ENCODE data around the gene POU2AF3. TPM values are rescaled to one million over a fixed set of nuclear protein-coding genes. Genes with fewer than 3 reads are reported as not detected.
"Not testable (repeated sequence)": the region's sequence is repeated elsewhere in the genome, so short reads cannot be mapped to it uniquely, and the experiment has no call there.

POU2AF3 gene
- total RNA-seq, 1 experiment from 2014 or later, result not detected

DNA sequence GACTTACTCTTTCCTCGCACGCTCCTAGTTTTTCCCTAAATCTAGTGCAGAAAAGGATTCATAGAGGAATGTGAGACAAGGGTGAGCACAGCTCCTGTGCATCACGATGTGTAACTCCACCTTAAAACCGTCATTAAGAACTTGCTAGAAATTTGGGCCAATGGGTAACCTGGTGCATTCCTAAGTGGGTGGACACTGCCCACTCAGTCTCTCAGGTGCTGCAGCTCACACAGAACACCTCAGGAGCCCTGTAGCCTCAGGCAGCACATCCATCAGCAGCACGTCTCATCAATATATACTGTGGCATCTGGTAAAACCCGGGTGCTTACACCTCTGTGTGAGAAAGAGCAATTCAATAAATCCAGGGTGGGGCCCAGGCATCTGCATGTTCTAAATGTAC is 12.4 kb downstream of the POU2AF3 start:
- no peak overlapping the region for H3K4me3 ChIP-seq
- H3K36me3 ChIP-seq, result no peaks in the 10 kb centered on the region
- peaks cover 8% of the 10 kb centered on the region; the same call in 1 of the 2 replicates for H3K27me3 ChIP-seq
- peaks cover 6% of the 10 kb centered on the region; the same call in 1 of the 2 replicates for H3K9me3 ChIP-seq
- DNase-seq, result no peak

DNA sequence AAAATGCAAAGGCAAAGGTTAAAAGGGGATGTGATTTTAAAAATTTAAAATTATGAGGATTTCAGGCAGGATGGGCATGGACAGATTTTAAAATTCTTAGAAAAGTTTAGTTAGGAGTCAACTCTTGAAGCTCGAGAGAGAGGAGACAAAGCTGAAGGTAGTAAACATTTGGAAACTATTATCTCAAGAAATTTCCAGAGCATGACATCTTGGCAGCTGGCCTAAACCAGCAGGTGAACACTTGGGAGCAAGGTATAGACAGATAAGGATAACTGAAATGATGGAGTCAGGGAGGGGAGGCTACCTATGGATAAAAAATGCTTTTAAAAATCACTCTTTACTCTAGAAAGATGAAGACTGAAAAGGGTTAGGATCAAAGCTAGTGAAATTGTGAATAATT is 13.7 kb downstream of the POU2AF3 start:
- no peak for DNase-seq
- H3K27me3 ChIP-seq, result peaks cover 4% of the 10 kb centered on the region; the same call in 1 of the 2 replicates
- H3K9me3 ChIP-seq, result peaks cover 11% of the 10 kb centered on the region
- H3K36me3 ChIP-seq, result no peaks in the 10 kb centered on the region
- no peak overlapping the region for H3K4me3 ChIP-seq

DNA sequence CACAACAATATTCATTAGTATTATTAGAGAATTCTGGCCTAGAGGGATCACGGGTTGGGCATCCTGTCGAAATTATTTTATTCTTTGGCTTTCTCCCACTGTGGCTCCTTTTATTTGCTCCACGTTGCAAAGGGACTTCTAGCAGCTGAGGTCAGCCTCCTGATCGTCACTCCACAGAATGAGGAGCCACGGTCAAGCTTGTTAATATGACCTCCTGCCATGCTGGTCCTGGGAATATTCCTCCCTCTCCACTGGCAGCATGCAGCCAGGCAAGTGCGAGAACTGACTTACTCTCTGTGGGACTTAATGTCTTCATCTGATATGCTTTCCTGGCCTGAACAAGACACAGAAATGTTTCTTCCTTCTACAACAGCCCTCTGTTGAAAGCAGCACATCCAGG is 20.9 kb downstream of the POU2AF3 start:
- Histone ChIP-seq H3K27me3 (no peaks in the 10 kb centered on the region), H3K9me3 (peaks cover 6% of the 10 kb centered on the region)
- no peak for DNase-seq

DNA sequence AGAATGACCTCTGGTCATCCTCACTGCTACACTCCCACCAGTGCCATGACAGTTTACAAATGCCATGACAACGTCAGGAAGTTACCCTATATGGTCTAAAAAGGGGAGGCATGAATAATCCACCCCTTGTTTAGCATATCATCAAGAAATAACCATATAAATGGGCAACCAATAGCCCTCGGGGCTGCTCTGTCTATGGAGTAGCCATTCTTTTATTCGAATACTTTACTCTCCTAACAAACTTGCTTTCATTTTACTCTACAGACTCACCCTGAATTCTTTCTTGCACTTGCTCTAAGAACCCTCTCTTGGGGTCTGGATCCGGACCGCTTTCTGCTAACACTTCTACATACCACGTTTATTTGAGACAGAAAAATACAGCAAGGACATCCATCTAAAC is 21.9 kb downstream of the POU2AF3 start:
- H3K27me3 ChIP-seq, DNase-seq: not testable (repeated sequence)

More for the DNA sequence above, 20.9 kb downstream of the POU2AF3 start:
- Histone ChIP-seq H3K36me3 (no peaks in the 10 kb centered on the region), H3K4me3 (no peak overlapping the region)

GRCh38 chr11:111320728-111321568 is 22.6 kb downstream of the POU2AF3 start:
- Histone ChIP-seq H3K4me3 (no peak overlapping the region), H3K27me3 (no peaks in the 10 kb centered on the region), H3K9me3 (peaks cover 5% of the 10 kb centered on the region), H3K36me3 (no peaks in the 10 kb centered on the region)
- DNase-seq, result no peak

More for the DNA sequence above, 21.9 kb downstream of the POU2AF3 start:
- not testable (repeated sequence) for H3K9me3 ChIP-seq, H3K4me3 ChIP-seq, H3K36me3 ChIP-seq

DNA sequence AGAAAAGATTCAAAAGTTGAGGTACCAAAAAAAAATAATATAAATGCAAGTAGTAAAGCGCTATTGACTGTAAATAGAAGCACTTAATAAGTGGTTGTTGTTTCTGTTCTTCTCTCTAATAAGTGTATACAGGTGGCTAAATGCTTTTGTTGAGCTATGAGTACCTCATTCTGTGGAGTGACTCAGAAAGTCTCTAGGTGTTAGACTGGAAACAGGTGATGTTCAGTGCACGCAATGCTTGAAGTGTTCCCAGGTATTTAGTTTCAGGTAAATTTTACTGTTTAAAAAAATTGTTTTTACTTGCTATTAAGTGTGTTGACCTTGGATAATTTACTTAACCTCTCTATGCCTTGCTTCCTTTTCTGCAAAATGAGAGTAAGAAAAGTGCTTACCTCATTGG is 24.2 kb downstream of the POU2AF3 start:
- H3K27me3 ChIP-seq, result no peaks in the 10 kb centered on the region
- DNase-seq, result no peak
- H3K4me3 ChIP-seq, result no peak overlapping the region
- no peaks in the 10 kb centered on the region for H3K36me3 ChIP-seq
- H3K9me3 ChIP-seq, result no peaks in the 10 kb centered on the region

DNA sequence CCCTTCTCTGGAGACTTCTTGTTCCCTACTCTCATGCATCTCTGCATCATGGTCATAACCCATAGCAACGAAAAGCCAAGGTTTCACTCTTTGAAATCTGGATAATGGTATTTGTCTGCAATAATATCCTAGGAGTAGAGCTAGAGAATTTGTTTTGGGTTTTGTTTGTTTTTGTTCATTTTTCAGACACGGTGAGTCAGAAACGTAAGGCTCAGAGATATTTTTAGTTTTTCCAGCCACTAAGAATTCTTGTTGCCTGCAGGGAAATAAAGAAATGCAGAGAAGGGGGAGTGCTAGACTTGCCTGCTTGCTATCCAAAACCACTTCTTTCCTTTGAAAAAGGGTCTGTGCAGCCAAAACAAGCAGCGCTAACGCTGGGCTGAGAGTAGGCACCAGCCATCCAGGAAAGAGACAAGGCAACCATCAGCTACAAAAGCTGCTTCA is 26.0 kb downstream of the POU2AF3 start:
- H3K4me3 ChIP-seq, result no peak overlapping the region
- no peaks in the 10 kb centered on the region for H3K27me3 ChIP-seq
- no peaks in the 10 kb centered on the region for H3K36me3 ChIP-seq
- H3K9me3 ChIP-seq, result no peaks in the 10 kb centered on the region
- DNase-seq, result peak; percentile 31

DNA sequence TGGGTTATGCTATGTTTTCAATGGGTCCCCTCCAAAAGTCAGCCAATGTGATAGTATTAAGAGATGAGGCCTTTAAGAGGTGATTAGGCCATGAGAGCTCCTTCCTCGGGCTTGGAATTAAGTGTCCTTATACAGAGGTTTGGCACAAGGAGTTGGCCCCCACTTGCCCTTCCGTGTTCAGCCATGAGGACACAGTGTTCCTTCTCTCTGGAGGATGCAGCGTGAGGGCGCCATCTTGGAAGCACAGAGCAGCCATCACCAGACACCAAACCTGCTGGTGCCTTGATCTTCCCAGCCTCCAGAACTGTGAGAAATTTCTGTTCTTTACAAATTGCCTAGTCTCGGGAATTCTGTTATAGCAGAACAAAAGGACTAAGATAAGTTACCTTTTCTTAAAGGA is 26.9 kb downstream of the POU2AF3 start:
- no peaks in the 10 kb centered on the region for H3K27me3 ChIP-seq
- H3K36me3 ChIP-seq, result no peaks in the 10 kb centered on the region
- H3K4me3 ChIP-seq, result no peak overlapping the region
- DNase-seq, result no peak
- H3K9me3 ChIP-seq, result no peaks in the 10 kb centered on the region

DNA sequence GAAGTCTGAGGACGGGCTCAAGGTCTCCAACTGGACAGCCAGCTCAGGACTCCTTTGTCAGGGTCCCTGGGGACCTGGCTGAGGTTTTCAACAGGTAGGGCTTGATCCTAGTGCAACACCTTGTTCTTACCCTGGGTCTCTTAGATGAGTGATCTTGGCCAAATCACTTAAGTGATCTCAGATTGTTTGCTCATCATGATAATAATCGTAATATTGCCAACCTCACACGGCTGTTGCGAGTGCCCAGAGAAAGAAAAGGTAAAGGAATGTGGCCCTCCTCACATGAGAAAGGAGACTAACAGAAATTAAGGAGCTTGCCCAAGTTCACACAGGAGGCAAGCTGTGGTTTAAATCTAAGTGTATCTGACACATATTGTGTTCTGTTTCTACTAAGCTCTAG is 28.5 kb downstream of the POU2AF3 start:
- no peak for DNase-seq
- Histone ChIP-seq H3K36me3 (no peaks in the 10 kb centered on the region), H3K9me3 (no peaks in the 10 kb centered on the region), H3K4me3 (no peak overlapping the region), H3K27me3 (no peaks in the 10 kb centered on the region)

DNA sequence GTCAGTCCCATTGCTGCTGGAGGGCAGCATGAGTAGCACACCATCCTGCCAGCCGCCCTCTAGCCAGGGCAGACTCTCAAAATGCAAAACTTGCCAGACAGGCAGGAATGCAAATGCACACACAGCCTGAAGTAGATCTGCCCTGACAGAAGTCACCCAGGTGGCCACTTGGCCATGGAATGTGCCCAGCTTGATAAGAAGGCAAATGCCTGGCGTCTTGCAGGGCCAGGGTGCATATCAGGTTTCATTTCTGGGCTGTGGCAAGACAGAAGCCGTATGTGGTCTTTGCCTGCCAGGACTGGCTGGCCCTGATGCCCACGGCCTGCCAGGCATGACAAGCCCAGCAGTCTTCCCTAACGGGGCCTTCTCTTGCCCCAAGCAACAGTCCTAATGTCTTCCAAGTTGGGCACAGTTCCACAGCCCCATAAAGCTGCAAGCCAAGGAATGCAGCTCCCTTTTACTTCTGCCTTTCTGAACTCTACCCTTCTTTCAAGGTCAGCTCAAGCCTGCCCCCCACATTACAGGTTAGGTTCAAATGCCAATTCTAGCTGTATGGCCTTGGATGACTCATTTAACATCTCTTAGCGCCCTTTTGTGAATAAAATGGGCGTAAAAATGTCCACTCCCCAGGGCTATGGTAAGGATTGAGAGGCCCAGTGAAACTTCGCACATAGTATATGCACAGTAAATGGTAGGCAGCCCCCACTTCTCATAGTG is 29.7 kb downstream of the POU2AF3 start:
- Histone ChIP-seq H3K9me3 (no peaks in the 10 kb centered on the region), H3K4me3 (no peak overlapping the region), H3K36me3 (no peaks in the 10 kb centered on the region), H3K27me3 (no peaks in the 10 kb centered on the region)
- DNase-seq, result peak; percentile 94

DNA sequence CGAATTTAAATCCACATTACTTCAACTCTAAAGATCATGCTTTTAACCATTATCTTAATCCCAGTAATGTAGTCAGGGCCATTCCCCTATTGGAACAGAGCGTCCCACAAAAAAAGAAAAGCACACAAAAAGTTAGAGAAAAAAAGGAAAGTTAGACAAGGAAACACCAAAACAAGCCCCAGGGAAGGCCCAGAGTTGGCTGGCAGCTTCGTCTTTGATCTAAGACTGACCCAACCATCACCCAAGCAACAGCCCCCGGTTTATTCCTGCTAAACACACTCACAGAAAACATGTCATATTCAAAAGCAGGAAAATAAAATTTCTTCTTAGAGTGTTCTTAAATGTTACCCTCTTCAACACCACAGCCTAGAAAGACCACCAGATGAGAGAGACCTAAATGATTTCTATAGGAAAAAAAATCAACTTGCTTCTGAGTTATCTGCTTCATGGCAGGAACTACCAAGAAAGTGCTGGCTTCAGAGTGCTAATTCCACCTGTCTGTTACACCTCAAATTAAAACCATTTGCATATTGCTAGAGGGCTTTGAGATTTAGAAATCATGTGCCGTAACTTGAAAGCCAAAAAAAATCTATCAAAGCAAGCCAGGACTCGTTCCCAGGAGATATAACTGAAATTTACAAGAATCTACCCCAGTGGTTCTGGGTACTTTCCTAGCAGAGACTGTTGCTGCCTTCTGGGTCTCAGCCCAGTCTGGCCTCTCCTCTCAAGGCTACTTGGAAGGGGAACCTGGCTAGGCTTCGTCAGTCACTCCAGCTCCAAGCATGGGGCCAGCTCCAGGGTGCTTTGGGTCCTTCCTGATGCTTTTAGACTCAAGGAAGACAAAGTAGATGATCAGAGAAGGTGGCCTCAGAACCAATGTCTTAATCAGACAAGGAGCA is 31.2 kb downstream of the POU2AF3 start:
- no peaks in the 10 kb centered on the region for H3K27me3 ChIP-seq

GRCh38 chr11:111330234-111330893 is 32.0 kb downstream of the POU2AF3 start:
- no peaks in the 10 kb centered on the region for H3K9me3 ChIP-seq
- no peak for DNase-seq
- H3K4me3 ChIP-seq, result no peak overlapping the region
- H3K27me3 ChIP-seq, result no peaks in the 10 kb centered on the region
- no peaks in the 10 kb centered on the region for H3K36me3 ChIP-seq

More for the DNA sequence above, 31.2 kb downstream of the POU2AF3 start:
- Histone ChIP-seq H3K36me3 (no peaks in the 10 kb centered on the region), H3K9me3 (no peaks in the 10 kb centered on the region), H3K4me3 (no peak overlapping the region)
- peak; percentile 55 for DNase-seq

- no peak overlapping the region for H3K4me3 ChIP-seq
- H3K36me3 ChIP-seq, result no peaks in the 10 kb centered on the region
- DNase-seq, result peak; percentile 65
- no peaks in the 10 kb centered on the region for H3K9me3 ChIP-seq
- no peaks in the 10 kb centered on the region; the same call in 1 of the 2 replicates for H3K27me3 ChIP-seq
These were observed 33.5 kb downstream of the POU2AF3 start for GRCh38 chr11:111331711-111332479.

DNA sequence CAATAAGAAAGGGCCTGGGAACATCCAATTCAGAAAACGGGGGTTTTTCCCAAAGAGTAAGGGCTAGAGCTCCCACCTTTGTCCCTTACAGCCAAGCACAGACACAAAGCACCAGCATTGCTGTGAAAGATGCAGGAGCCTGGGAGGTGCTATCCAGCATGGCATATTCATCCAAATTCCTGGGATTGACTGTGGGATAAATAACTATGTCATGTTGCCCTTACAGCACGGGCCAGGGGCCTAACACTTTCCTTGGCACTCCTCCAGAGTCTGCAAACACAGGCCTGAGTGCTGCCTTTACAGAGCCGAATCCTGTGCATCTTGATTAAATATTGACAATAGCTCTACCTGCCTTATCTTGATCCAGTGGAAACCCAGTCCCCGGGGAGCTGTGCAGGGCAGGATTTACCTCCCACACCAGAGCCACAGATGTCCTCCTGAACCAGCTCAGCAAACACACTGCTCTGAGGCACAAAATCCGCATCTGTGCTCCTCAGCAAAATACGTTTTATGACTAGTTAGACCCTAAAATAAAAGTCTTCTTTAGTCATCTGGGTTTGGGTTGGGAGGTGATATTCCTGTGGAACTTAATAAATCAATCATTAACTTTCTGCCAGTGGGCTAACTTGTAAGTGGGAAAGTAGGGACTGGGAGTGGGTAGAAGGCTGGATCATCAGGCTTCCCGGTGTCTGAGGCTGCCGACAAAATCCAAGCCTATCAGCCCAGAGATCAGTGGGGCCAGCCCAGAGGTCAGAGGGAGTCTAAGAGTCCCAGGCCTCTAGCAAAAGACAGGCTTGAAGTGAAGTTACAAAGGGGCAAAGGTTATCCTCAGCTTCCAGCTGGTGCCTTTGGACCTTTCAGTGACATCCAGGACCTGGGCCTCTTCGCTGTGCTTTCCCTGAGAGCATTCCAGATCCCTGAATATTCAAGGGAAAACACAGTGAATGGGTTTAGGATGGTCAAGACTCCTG is 36.5 kb downstream of the POU2AF3 start:
- no peaks in the 10 kb centered on the region for H3K36me3 ChIP-seq
- no peak for DNase-seq
- H3K4me3 ChIP-seq, result no peak overlapping the region
- H3K27me3 ChIP-seq, result no peaks in the 10 kb centered on the region; the same call in 1 of the 2 replicates
- H3K9me3 ChIP-seq, result peaks cover 6% of the 10 kb centered on the region; the same call in 1 of the 2 replicates
